HG02840 (cell line): ENCODE measurements around the gene NTM.

Experiments used
- ATAC-seq: cut with Tn5 transposase; IDR thresholded peaks from one replicate; pipeline ENCODE4 v1.9.1; 2021; ENCODE audit warnings: mild to moderate bottlenecking, moderate library complexity, moderate number of reproducible peaks; ENCODE audit not compliant: unreplicated experiment, low FRiP score

NTM gene

DNA sequence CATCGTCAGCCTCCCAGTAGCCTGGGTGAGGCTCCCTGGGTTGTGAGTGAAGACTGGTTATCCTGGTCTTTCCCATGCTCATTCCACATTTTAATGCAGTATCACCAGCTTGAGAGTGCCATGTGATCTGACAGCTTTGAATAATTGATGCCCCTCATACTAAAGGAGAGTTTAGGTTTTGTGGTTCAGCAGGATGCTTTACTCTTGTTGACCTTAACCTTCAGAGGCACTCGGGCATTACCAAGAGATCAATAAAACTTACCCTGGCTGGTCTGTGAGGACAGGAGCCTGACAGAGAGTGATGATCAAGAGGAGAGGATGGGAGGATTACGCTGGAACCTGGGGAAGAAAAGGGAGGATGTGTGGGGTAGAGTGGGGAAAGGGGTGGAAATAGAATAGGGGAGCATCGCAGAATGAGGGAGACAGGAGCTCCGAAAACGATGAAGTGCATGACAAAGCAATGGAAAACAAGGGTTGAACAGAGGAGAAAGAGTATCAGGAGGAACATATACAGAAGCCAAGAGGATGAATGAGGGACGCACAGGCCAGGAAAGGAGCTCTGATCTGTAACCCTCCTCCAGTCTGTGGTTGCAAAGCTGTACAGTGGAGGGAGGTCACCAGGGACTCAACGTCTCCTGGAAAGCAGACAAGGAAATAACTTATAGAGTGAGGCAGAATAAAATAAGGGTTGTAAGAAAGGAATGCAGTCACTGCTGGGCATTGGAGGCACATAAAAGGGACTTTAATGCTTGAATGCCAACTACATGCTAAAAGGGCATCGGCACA is 594.5 kb downstream of the NTM start:
- no peak for ATAC-seq

DNA sequence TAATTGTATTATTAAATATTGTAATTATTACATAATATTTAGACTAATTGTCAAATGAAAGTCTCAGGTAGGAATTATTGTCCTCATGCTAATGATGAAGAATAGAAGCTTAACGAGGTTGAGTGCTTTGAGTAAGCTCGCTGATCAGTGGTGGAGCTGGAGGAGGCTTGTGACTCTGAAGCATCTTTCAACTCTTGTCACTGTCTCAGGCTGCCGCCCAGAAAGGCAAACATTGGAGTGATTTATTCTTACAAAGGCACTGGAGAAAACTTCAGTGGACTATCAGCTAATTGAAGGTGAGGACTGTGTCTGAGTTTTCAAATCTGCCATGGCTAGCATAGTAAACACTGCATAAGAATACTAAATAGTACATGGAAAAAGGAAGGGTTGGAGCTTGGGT is 595.1 kb downstream of the NTM start:
- no peak for ATAC-seq

DNA sequence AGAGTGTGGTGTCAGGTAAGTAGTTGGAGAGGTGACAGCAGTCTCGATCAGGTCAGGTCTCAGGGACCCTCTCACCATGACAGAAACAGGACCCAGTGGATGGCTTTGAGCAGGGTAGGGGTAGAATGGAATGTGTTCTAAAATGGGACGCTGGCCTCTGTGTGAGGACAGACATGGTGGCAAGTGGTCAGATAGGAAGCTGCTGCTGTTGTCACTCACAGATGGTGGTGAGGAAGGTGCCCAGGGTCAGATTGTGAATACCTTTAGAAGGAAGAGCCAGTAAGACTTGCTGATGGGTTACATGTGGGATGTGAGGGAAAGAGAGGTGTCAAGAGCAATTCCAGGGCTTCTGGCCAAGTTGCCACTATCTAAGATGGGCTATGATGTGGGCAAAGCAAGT is 596.3 kb downstream of the NTM start:
- no peak for ATAC-seq

DNA sequence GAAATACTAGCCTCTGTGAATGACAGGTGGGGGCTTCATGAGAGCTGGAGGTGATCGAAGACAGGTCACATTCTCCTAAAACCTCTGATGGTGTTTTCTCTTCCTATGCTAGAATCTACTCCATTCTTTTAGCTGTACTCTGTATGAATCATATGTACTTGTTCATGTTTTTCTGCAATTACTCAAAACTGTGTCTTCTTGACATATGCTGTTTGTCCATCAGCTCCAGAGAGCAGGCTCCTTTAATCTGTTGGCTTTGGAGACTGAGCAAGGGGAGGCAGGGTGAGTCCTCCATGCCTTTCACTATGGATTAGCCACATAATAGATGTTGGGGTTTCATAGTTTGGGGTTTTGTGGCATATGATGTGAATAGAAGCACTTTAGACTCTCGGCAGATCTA is 598.8 kb downstream of the NTM start:
- ATAC-seq, result no peak

DNA sequence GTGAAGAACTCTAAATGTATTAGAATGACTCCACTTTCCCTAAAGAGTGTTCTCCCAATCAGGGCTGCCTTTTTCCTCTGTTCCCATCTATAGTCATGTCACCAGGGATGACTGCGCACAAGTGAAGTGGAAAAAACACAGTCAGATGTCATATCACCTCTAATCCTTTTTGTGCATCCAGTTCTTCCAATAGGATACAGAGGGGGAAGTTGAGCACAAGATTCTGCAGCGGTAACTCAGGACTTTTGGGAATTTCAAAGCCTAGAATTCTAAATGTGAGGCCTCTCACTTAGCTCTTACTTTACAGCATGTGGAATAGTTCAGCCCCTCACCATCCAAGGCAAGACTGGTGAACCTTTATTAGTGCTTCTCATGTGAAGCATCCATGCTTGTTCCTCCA is 602.6 kb downstream of the NTM start:
- ATAC-seq, result no peak

DNA sequence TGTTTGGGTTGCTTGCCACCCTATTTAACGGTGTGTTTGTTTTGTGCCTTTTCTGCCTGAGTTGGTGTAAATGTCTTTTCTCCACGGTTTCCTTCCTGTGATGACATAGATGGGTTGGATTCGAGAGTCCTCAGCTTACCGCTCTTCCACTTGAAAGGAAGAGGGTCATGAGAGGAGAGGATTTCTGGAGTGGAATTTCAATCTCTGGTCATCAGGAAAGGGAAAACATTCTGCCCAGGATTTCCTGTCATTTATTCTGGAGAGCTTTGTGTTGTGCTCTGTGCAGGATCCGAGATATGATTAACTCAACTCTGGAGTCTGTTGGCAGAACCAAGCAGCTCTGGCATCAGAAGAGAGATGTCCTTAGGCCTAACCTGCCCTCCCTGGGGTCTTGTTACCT is 605.2 kb downstream of the NTM start:
- no peak for ATAC-seq

DNA sequence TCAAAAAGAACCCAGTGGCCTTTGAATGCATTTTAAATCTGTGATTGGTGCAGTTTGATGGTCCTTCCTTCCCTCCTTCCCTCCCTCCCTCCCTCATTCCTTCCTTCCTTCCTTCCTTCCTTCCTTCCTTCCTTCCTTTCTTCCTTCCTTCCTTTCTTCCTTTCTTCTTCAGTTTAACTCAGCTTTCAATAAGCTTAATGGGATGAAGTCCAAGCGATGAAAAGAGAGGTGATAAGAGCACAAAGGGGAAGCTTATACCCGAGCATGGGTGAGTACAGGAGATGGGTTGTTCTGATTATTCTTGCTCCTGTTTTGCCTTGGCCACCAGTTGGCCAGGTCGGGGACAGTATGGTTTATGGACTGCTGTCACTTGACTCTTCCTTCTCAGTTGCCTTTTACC is 605.6 kb downstream of the NTM start:
- no peak for ATAC-seq

DNA sequence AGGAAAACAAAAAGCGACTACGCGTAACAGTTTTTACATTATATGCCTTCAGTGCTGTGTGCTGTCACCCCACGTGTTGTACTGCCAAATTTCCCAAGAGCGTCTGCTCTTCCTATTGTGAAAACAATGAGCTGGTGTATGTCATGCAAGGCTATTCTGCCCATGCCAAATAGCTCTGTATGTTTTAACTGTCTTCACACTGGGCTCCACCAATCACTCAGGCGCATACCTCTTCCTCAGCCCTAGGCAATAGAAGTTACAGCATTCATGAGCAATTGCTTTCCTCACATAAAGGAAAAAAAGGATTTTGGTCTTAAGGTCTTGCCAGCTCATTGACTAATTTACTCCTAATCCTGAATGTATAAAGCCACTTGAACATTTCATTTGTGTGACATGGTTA is 606.8 kb downstream of the NTM start:
- ATAC-seq, result no peak

DNA sequence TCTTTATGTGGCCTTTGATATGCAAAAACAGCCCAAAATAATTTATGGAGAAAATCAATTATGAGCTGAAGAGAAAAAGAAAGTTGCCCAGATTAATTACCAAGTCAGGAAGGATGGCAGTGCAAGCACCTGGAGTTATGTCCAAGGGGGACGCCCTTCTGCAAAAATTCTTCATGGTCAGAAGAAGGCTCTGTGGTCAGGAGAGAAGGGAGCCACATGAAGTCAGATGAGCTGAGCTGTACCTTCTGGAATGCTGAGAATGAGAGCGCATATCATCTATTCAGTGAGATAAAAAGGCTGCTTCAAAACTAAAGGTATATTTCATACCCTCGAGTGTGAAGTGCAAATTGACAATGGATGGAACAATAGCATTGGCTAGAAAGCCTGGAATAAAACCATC is 607.4 kb downstream of the NTM start:
- no peak for ATAC-seq

DNA sequence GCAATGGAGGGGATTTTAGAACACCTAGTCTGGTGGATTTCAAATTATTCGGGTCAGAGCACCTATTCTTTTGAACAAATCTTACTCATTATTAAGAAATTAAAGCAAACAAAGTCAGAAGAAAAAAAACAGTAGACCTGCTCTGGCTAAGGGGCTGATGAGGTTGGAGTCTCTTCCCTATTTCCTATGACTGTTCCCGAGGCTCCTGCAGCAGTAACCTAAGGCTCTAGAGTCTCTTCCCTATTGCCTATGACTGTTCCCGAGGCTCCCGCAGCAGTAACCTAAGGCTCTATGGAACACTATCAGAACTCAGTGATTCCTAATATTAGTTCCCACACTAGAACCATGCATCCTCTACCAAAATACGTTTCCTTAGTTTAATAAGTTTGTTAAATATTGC is 607.9 kb downstream of the NTM start:
- ATAC-seq, result no peak

DNA sequence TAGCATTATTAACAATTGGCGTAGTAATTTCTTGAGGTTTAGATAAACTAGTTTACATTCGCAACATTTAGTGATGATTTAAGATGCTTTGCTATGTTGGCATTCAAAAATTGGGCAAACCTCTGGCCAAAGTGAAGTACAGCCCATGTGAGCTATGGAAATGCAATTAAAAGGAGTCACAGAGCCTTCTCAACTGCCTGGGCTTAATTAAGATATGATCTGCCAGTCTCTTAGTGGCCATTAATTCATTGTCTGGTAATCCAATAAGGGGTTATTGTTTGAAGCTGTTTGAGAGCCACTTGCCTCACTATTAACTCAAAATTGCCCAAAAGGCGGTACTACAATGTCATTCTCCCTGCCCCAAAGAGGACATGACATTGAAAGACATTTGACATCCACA is 608.9 kb downstream of the NTM start:
- ATAC-seq, result no peak

DNA sequence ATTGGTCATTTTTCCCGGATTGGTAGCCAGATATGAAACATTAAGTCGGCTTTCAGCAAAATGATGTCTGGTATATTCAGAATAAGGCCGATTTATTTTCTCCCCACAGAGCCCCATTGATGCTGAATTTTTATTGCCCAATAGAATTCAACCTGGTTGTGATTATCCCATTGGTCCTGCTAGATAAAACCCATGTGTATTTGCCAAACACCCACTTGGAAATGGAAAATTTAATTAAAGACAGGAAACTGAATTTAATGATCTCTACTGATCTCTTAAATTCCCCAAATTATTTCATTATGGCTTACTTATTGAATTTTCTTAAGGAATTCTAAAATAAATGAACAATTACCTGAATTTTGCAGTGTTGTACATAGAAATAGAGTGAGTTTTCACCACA is 609.8 kb downstream of the NTM start:
- ATAC-seq, result no peak

DNA sequence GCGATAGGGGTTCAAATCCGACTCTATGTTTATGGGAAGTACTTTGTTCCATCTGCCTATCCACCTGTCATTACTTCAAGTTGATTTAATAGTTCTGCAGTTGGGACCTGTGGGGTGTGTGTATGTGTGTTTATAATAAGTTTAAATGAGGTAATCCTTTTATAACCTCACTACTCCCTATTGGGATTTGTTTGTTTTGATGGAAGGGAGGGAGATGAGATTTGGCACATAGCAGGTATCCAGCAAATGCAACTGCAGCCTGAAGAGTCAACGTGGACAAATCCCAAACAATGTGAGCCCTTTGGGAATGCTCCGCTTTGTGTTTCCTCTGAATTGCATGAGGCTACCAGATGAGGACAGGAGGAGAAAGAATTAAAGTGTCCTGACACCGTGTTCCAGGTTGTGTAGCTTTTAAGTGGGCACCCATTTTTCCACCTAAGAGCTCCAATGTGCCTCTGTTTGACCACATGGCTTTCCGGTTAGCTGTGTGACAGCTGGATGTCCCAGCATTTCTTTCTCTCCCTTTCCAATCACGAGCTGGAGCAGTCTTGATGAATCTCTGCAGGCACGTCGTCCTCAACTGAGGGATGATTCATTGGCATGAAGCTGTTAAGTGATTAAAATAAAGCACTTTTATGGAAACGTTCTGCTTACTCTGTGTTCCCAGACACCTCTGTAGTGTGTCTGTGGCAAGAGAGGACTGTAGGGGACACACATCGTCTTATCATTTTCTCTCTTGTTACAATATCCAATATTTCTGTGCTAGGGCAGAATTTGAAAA is 610.7 kb downstream of the NTM start:
- ATAC-seq, result no peak

DNA sequence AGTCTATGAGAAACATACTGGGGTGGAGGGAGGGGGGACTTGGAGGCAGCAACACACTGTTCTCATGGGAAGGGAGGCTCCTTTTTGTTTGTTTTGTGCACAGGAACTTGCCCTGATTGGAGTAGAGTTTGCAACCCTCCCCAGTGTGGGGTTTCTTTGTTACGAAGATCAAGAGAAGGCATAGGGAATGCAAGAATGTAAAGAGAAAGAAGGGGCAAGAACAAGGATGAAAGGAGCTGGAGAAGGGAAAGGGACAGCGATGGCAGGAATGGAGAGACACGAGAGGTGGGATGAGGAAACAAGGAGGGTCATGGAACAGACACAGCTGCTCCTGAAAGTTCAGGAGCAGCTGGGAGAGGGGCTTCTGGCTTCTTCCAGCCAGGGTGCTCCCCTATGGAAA is 611.7 kb downstream of the NTM start:
- ATAC-seq, result no peak

DNA sequence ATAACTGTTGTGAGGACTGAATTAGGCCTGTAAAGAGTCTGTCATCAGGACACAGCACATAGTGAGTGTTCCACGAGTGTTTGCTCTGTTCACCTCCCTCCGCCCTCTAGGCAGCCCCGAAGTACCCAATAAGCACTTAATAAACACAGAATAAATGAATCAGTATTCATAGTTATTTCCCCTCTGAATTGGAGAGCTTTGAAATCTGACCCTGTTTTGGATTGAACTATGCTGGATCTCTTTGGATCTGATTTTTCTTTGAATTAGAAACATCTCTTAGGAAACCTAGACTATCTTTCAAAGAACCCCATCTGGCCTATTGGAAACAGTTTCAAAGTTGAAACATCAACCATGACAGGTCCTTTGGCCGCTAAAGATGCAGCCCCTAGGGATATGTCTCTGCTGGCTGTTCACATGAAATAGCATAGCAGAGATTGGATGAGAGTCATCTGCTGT is 615.5 kb downstream of the NTM start:
- ATAC-seq, result no peak

DNA sequence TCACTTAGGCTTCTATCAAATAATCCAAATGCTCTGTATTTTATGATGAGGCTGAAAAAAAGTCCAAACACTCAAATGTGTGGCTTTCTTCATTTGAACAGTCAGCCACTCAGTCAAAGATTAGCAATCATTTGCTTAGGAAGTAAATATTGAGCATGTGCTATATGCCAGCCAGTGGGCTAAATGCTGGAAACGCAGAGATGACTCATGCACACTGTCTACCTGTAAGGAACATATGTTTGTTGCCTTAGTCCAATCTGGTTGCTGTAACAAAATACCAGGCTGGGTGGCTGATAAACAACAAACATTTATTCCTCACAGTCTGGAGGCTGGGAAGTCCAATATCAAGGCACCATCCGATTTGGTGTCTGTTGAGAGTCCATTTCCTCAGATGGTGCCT is 617.3 kb downstream of the NTM start:
- no peak for ATAC-seq

DNA sequence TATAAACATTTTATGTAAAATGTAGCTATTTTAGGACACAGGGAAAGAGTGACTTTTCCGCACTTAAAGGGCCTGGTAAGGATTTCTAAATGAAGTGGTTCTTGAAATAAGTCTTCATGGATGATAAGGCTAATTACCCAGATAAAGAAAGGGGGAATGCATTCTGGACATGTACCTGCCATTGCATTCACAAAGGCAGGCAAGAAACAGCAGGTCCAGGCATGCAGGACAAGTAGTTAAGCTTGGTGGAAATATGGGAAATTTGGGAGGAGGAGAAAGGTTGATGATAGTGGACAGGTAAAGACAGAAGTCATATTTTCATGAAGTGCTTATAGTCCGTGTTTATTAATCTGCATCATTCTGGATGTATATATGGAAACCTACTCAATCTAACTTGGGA is 621.2 kb downstream of the NTM start:
- ATAC-seq, result no peak

DNA sequence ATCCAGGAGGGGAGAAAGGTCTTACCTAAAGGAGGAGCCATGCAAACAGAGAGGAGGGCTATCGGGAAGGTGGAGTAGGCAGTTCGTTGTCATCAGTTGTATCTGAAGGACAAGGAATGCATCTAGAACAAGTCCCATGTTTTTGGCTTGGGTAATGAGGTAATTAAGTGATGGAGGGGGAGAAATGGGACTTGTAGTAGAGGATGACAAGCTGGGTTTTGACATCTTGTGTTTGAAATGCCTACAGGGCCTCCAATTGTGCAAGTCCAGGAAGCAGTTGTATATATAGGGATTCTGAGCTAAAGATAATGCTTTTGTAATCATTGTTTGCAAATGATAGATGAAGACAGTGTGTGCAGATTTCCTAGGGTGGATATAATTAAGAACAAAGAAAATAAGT is 622.8 kb downstream of the NTM start:
- no peak for ATAC-seq

DNA sequence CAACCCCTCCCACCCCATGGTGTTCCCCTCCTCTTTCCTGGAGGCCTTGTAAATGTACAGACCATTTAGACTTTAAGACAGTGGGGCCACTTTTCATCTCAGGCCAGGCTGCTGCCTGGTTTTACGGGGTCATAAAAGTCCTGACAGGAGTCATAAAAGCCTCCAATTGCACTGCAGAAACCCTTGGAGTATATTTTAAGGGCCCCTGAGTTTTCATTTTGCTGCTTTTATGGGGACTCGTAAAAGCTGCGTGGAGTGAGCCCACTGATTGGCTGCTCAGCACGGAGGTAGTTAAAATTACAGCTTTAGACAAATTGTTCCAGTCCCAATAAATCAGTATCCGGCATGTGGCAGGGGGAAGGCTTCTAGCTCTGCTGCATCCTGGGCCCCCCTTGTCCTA is 627.6 kb downstream of the NTM start:
- ATAC-seq, result no peak

DNA sequence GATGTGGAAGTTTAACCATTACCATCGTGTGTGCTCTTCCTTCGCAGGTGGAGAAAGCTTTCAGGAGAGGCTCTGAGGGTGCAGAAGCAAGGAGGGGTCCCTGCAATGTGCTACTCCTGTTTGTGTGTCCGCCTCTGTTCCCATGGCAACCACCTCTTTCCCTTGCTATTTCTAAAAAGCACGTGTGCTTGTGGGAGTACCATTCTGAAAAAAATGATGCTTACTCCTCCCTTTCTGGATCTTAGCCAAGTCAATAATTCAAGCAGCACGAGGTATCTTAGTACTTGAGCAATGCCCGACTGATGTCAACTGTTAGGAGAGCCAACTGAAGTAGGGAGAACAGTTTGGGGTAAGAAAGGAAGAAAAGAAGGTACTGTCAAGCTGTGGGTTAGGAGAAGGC is 628.7 kb downstream of the NTM start:
- no peak for ATAC-seq

DNA sequence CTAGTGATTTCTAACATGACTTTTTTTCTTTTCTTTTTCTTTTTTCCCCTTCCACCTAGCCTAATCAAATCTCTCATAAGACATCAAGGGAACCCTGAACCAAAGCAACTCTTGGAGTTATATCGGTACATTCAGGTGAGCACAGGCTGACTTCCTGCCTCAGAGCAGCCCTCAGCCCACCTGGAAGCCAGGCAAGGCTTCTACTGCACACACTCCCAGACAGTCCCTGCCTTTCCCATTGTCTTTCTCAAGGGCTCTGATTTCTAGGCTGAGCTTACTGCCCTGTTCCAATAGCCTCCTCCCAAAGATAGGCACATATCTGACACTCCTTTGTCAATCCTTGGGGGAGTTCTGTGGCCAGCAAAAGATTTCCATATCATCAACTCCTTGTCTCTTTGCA is 629.5 kb downstream of the NTM start:
- ATAC-seq, result no peak

DNA sequence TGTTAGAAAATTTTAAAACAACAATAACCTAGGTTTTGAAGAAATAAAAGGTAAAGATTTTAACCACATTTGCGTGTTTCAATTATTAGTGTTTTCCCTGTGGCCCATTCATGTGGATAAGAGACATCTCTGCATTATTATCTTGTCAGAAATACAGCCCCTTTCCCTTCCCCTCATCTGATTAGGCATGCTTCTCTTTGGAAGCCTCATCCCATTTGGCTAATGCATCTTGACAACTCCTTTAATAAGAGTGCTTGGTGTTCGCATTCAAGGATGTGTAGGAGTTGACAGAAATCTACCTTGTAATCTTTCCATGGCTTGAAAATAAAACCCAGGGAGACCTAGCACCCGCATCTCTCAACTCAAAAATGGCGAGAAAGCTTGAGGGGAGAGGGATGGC is 635.5 kb downstream of the NTM start:
- ATAC-seq, result no peak
